ENCODE data around the gene TRPM1.
A peak's percentile ranks its signal among the peaks of the same experiment; 100 is the strongest.

The TRPM1 gene

GRCh38 chr15:31147456-31147855 is 45.9 kb upstream of the TRPM1 start:
- no peaks in the 10 kb centered on the region for H3K9me2 ChIP-seq (replicated peaks; ENCODE audit: insufficient read depth, low read length)
- no peak overlapping the region for H3K27ac ChIP-seq (ENCODE audit: low read length)
- H3K27me3 ChIP-seq (replicated peaks; ENCODE audit: insufficient read depth, low read length) = no peaks in the 10 kb centered on the region
- no peak overlapping the region for H2AFZ ChIP-seq (ENCODE audit: low read length)
- no peak for DNase-seq
- no peaks in the 10 kb centered on the region for H3K4me1 ChIP-seq (ENCODE audit: low read length)
- no peaks in the 10 kb centered on the region for H3F3A ChIP-seq (ENCODE audit: insufficient read depth, low read length)
- no peaks in the 10 kb centered on the region for H3K36me3 ChIP-seq (replicated peaks; ENCODE audit: insufficient read depth, low read length)
- H3K79me2 ChIP-seq (ENCODE audit: low read length) = no peaks in the 10 kb centered on the region
- no peaks in the 10 kb centered on the region for H3K9me3 ChIP-seq (replicated peaks; ENCODE audit: insufficient read depth, low read length)
- no peak overlapping the region for H3K9ac ChIP-seq (ENCODE audit: low read length)
- H3K4me3 ChIP-seq (ENCODE audit: low read length) = no peak overlapping the region
- no peaks in the 10 kb centered on the region for H4K20me1 ChIP-seq (ENCODE audit: insufficient read depth, low read length)
- TF ChIP-seq EZH2 (optimal IDR thresholded peaks at IDR 0.05; ENCODE audit: low read depth, low read length) (no peak), EZH2phosphoT487 (IDR thresholded peaks at IDR 0.05; ENCODE audit: low read length) (no peak)
- TF ChIP-seq, protein P1, sequence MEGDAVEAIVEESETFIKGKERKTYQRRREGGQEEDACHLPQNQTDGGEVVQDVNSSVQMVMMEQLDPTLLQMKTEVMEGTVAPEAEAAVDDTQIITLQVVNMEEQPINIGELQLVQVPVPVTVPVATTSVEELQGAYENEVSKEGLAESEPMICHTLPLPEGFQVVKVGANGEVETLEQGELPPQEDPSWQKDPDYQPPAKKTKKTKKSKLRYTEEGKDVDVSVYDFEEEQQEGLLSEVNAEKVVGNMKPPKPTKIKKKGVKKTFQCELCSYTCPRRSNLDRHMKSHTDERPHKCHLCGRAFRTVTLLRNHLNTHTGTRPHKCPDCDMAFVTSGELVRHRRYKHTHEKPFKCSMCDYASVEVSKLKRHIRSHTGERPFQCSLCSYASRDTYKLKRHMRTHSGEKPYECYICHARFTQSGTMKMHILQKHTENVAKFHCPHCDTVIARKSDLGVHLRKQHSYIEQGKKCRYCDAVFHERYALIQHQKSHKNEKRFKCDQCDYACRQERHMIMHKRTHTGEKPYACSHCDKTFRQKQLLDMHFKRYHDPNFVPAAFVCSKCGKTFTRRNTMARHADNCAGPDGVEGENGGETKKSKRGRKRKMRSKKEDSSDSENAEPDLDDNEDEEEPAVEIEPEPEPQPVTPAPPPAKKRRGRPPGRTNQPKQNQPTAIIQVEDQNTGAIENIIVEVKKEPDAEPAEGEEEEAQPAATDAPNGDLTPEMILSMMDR (IDR thresholded peaks at IDR 0.05; ENCODE audit: low read length) = no peak
- no peak overlapping the region for H3K4me2 ChIP-seq (ENCODE audit: low read depth, low read length)

DNA sequence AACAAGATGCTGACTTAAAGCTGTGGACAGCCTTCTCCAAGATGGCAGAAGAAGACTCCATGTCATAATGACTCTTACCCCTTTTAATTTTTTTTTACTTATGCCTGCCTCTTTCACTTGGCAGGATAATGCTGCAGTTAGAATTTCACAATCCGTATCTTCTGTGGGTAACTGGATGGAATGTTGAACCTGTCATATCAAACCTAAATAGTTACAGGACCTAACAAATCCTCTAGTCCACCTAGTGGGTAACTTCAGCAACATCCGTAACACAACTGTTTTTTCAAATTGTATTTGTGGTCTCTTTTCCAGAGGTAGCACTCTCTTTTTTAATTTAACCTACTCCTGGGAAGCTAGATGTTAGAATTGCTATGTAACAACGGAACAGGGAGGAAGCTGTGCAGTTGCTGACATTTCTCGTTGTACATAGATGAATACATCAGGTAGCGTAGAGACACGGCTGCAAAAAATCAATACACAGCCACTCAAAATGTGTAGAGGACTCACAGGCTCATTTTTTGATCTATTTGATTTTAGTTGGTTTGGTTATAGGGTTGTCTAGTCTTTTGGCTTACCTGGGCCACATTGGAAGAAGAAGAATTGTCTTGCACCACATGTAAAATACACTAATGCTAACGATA is 43.9 kb upstream of the TRPM1 start:
- Histone ChIP-seq H3F3A (ENCODE audit: insufficient read depth, low read length) (no peaks in the 10 kb centered on the region), H3K27me3 (replicated peaks; ENCODE audit: insufficient read depth, low read length) (no peaks in the 10 kb centered on the region), H3K9ac (ENCODE audit: low read length) (no peak overlapping the region), H3K9me2 (replicated peaks; ENCODE audit: insufficient read depth, low read length) (no peaks in the 10 kb centered on the region), H4K20me1 (ENCODE audit: insufficient read depth, low read length) (no peaks in the 10 kb centered on the region), H3K4me2 (ENCODE audit: low read depth, low read length) (no peak overlapping the region), H3K9me3 (replicated peaks; ENCODE audit: insufficient read depth, low read length) (no peaks in the 10 kb centered on the region), H3K4me3 (ENCODE audit: low read length) (no peak overlapping the region), H3K36me3 (replicated peaks; ENCODE audit: insufficient read depth, low read length) (no peaks in the 10 kb centered on the region), H2AFZ (ENCODE audit: low read length) (no peak overlapping the region), H3K79me2 (ENCODE audit: low read length) (no peaks in the 10 kb centered on the region), H3K4me1 (ENCODE audit: low read length) (no peaks in the 10 kb centered on the region), H3K27ac (ENCODE audit: low read length) (no peak overlapping the region)
- no peak for DNase-seq
- TF ChIP-seq EZH2 (optimal IDR thresholded peaks at IDR 0.05; ENCODE audit: low read depth, low read length) = no peak
- TF ChIP-seq, protein P1 (IDR thresholded peaks at IDR 0.05; ENCODE audit: low read length) = peak; percentile 31

DNA sequence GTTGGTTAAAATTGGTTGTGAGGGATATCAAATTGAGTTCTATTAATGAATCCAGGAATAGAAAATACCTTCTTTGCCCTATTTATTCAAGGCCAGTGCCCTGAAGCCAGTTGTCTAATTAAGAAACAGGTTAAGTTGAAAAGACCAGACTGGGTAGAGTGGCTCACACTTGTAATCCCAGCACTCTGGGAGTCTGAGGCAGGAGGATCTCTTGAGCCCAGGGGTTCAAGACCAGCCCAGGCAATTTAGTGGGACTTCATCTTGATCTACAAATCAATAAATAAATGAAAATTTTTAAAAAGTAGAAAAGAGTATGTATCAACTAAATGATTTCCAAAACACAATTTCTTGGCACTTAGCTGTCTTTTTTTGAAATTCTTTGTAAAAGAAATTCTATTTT is 40.3 kb upstream of the TRPM1 start:
- no peak for TF ChIP-seq EZH2 (optimal IDR thresholded peaks at IDR 0.05; ENCODE audit: low read depth, low read length)
- TF ChIP-seq EZH2phosphoT487 (IDR thresholded peaks at IDR 0.05; ENCODE audit: low read length) = no peak
- TF ChIP-seq, protein P1 (IDR thresholded peaks at IDR 0.05; ENCODE audit: low read length) = no peak
- Histone ChIP-seq H3K27ac (ENCODE audit: low read length) (no peak overlapping the region), H3K4me3 (ENCODE audit: low read length) (no peak overlapping the region), H3K4me1 (ENCODE audit: low read length) (no peaks in the 10 kb centered on the region), H3K9ac (ENCODE audit: low read length) (no peak overlapping the region), H3F3A (ENCODE audit: insufficient read depth, low read length) (no peaks in the 10 kb centered on the region), H3K9me3 (replicated peaks; ENCODE audit: insufficient read depth, low read length) (no peaks in the 10 kb centered on the region), H2AFZ (ENCODE audit: low read length) (no peak overlapping the region), H3K79me2 (ENCODE audit: low read length) (no peaks in the 10 kb centered on the region), H3K27me3 (replicated peaks; ENCODE audit: insufficient read depth, low read length) (no peaks in the 10 kb centered on the region), H4K20me1 (ENCODE audit: insufficient read depth, low read length) (no peaks in the 10 kb centered on the region), H3K9me2 (replicated peaks; ENCODE audit: insufficient read depth, low read length) (no peaks in the 10 kb centered on the region), H3K4me2 (ENCODE audit: low read depth, low read length) (no peak overlapping the region), H3K36me3 (replicated peaks; ENCODE audit: insufficient read depth, low read length) (no peaks in the 10 kb centered on the region)
- no peak for DNase-seq
